ENCODE measurements around the gene POFUT2.
"Not testable (repeated sequence)": the region's sequence is repeated elsewhere in the genome, so short reads cannot be mapped to it uniquely, and the experiment has no call there.

The POFUT2 gene

DNA sequence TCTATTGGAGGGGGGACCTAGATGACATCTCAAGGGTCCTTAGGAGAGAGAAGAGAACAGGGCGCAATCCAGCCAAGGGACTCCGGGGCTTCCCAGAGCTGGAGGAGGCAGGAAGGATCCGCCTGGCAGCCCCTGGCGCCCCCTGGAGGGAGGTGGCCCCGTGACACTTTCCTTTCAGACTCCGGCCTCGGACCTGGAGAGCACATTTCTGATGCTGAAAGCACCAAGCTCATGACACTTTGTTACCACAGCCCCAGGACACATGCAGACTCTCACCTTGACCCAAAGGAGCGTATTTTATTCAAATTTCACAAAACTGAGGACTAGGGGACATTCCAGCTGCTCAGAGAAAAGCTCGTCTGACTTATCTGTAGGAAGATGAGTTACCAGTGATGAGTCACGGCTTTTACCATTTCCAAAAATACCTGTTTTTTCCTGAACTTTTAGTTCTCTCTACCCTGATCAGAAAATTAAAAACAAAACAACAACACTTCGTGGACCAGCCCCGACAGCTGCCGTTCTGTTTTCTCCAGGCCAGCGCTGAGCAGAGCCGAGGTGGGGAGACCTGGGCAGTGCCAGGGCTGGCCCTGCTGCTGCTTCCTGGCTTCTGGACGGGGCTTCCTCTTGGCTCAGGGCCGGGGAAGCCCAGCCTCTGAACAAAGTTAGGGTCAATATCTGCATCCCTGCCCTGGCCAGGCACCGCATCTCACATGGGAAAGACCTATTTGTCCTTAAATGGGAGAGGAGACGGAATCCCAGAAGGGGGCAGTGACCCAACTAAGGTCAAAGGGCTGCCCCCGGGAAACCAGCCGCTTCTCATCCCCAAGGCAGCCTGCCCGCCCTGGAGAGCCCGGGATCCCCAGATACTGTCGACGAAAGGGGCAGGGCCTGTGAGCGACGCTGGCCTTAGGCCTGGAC, 21.6 kb upstream of the POFUT2 start:
- Histone ChIP-seq H3K9me3 (ENCODE audit: severe bottlenecking) (no peaks in the 10 kb centered on the region), H3K36me3 (no peaks in the 10 kb centered on the region), H3K27ac (no peak overlapping the region), H3K4me3 (ENCODE audit: low read depth, low read length) (no peak overlapping the region), H3K27me3 (ENCODE audit: insufficient read depth, low read depth, severe bottlenecking) (no peaks in the 10 kb centered on the region)
- TF ChIP-seq, protein P1, sequence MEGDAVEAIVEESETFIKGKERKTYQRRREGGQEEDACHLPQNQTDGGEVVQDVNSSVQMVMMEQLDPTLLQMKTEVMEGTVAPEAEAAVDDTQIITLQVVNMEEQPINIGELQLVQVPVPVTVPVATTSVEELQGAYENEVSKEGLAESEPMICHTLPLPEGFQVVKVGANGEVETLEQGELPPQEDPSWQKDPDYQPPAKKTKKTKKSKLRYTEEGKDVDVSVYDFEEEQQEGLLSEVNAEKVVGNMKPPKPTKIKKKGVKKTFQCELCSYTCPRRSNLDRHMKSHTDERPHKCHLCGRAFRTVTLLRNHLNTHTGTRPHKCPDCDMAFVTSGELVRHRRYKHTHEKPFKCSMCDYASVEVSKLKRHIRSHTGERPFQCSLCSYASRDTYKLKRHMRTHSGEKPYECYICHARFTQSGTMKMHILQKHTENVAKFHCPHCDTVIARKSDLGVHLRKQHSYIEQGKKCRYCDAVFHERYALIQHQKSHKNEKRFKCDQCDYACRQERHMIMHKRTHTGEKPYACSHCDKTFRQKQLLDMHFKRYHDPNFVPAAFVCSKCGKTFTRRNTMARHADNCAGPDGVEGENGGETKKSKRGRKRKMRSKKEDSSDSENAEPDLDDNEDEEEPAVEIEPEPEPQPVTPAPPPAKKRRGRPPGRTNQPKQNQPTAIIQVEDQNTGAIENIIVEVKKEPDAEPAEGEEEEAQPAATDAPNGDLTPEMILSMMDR (IDR thresholded peaks at IDR 0.05; ENCODE audit: low read depth, low read length): peak; percentile 98
- DNase-seq: peak; percentile 82

DNA sequence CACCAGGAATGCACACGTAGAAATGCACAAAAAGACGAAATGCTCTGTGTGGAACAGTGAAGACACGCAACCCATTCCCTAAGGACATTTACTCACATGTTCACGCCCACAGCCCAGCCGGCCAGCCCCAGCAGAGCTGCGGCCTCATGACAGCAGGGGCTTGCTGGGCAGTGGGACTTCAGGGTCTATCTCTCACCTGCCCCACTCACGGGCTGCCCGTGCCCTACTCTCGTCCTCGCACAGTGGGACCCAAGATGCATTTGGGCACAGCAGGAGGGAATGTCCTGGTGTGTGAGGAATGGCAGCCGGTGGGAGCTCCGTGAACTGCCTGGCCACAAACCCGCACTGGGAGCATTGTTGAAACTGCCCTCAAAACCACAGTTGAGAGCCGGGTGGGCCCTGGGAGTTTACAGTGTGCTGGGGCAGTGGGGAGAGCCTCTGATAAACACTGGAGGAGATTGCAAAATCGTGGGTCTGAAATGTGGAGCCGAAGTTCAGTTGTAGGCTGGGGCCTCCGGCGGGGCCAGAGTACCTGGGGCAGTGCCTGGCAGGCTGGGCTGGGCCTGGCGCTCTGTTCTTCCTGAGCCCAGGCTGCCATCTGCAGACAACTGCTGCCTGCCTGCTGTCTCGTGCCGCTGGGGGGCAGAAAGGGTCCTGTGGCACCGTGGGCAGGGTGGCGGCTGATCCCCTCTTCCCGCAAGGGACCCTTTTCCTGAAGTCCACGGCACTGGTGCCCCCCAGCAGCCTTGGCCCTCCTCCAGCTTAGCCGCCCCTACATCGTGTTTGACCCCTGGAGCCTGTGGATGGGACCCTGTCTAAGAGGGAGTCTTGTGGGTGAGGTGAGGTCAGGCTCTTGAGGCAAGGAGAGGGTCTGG, 20.7 kb upstream of the POFUT2 start:
- no peaks in the 10 kb centered on the region for H3K27me3 ChIP-seq (ENCODE audit: insufficient read depth, low read depth, severe bottlenecking)
- no peak for DNase-seq
- no peak overlapping the region for H3K4me3 ChIP-seq (ENCODE audit: low read depth, low read length)
- H3K9me3 ChIP-seq (ENCODE audit: severe bottlenecking): no peaks in the 10 kb centered on the region
- H3K36me3 ChIP-seq: no peaks in the 10 kb centered on the region
- no peak overlapping the region for H3K27ac ChIP-seq
- TF ChIP-seq, protein P1 (IDR thresholded peaks at IDR 0.05; ENCODE audit: low read depth, low read length): no peak

GRCh38 chr21:45307597-45308158, 20.0 kb upstream of the POFUT2 start:
- H3K4me3 ChIP-seq (ENCODE audit: low read depth, low read length); H3K27ac ChIP-seq; H3K36me3 ChIP-seq; H3K27me3 ChIP-seq (ENCODE audit: insufficient read depth, low read depth, severe bottlenecking); H3K9me3 ChIP-seq (ENCODE audit: severe bottlenecking); DNase-seq: not testable (repeated sequence)

DNA sequence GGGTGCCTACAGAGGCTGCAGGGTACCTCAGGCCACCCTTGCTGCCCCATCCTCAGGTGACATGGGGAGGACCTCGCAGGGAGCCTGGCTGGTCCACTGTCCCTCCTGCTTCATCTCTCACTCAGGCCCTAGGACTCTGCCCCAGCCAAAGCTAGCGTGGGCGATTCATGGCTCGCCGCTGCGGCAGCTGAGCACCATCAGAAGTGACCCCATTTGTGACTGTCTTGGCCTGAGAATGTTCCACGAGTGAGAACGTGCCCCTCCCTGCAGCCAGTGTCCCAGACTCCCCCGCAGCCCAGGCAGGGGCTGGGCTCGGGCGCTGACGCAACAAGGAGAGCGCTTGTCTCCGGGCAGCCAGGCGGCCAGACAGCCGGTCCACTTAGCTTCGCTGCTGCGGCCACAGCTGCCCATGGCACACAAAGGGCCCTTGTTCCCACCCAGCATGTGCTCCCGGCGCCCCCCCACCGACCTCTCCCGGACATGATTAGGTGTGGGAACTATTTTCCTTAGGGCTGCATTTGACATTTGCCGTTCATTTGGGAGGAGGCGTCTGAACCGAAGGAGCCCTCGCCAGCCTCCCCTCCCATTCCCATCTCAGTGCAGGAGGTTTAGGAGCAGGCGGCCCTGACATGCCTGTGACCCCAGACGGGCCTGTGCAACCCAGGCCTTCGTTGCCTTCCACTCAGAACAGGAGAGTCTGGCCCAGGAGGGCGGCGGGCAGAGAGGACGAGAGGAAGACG, 19.3 kb upstream of the POFUT2 start:
- no peaks in the 10 kb centered on the region for H3K9me3 ChIP-seq (ENCODE audit: severe bottlenecking)
- H3K4me3 ChIP-seq (ENCODE audit: low read depth, low read length): no peak overlapping the region
- TF ChIP-seq, protein P1 (IDR thresholded peaks at IDR 0.05; ENCODE audit: low read depth, low read length): no peak
- H3K27me3 ChIP-seq (ENCODE audit: insufficient read depth, low read depth, severe bottlenecking): no peaks in the 10 kb centered on the region
- DNase-seq: no peak
- H3K36me3 ChIP-seq: no peaks in the 10 kb centered on the region
- no peak overlapping the region for H3K27ac ChIP-seq

- Histone ChIP-seq H3K9me3 (ENCODE audit: severe bottlenecking) (no peaks in the 10 kb centered on the region), H3K27ac (no peak overlapping the region), H3K4me3 (ENCODE audit: low read depth, low read length) (no peak overlapping the region), H3K36me3 (no peaks in the 10 kb centered on the region), H3K27me3 (ENCODE audit: insufficient read depth, low read depth, severe bottlenecking) (no peaks in the 10 kb centered on the region)
- TF ChIP-seq, protein P1 (IDR thresholded peaks at IDR 0.05; ENCODE audit: low read depth, low read length): no peak
- no peak for DNase-seq
Observed at GRCh38 chr21:45306453-45306831, 18.7 kb upstream of the POFUT2 start.

Measured in WERI-Rb-1 (cell line).